Fibroblast of pulmonary artery (primary cell): ENCODE measurements around the gene SLC17A6.

Experiments
- DNase-seq: peaks from one replicate; pipeline ENCODE4 v3.0.0-alpha.2; 2010; ENCODE audit warnings: low read depth
- H3K4me3 ChIP-seq: replicated peaks from 2 replicates; pipeline ENCODE4 v1.5.1; 2011; ENCODE audit warnings: low read depth, mild to moderate bottlenecking, control low read depth, low read length, moderate library complexity
- CTCF ChIP-seq: IDR thresholded peaks from 2 replicates; pipeline ENCODE4 v1.5.1; 2011; ENCODE audit warnings: mild to moderate bottlenecking, control low read depth, low read length, inconsistent platforms; ENCODE audit errors: missing control alignments

SLC17A6 gene

GRCh38 chr11:22343371-22344032 lies 5.3 kb downstream of the SLC17A6 start:
- no peak for TF ChIP-seq CTCF
- H3K4me3 ChIP-seq = no peak overlapping the region
- no peak for DNase-seq

DNA sequence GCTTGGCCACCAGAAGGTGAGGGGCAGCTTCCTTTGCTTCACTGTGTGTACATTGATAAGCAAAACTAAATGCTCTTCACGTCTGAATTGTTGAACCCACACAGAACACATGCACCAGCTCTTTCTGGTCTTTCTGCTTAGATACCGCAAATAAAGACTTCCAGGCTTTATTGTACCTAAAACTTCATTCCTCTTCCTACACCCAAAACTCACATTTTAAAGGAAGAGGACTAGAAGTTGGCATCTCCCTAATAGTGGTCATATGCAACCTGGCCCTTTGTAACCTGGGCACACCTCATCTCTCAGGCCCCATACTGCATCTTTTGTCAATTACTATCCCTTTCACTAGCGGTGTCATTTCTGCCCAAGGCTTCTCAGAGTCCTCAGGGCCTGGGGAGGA lies 5.9 kb downstream of the SLC17A6 start:
- H3K4me3 ChIP-seq = no peak overlapping the region
- no peak for DNase-seq
- TF ChIP-seq CTCF = no peak

GRCh38 chr11:22346282-22346681 lies 8.1 kb downstream of the SLC17A6 start:
- no peak for TF ChIP-seq CTCF
- H3K4me3 ChIP-seq = no peak overlapping the region
- DNase-seq = no peak

- no peak overlapping the region for H3K4me3 ChIP-seq
- no peak for DNase-seq
- TF ChIP-seq CTCF = no peak
These were observed 9.8 kb downstream of the SLC17A6 start for GRCh38 chr11:22347857-22348487.

DNA sequence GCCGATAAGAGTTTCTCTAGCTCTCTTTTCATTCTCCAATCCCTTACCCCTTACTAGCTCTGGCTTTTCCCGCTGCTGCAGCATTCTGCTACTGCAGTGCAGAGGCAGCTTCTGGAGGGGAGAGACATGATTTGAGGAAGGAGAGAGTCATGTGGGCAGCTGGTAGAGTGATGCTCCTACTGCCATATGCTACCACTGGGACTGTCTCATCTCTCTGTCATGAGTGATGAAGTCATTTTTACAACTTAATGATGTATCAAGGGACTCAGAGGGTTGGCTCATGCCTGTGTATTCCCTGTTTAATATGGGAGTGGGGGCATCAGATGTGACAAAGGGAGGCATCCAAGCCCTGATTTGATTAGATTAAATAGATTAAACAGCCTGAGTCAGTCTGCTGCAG lies 11.3 kb downstream of the SLC17A6 start:
- no peak for DNase-seq
- H3K4me3 ChIP-seq = no peak overlapping the region
- no peak for TF ChIP-seq CTCF

GRCh38 chr11:22359295-22359694 lies 21.1 kb downstream of the SLC17A6 start:
- no peak for DNase-seq
- H3K4me3 ChIP-seq = no peak overlapping the region
- TF ChIP-seq CTCF = no peak

DNA sequence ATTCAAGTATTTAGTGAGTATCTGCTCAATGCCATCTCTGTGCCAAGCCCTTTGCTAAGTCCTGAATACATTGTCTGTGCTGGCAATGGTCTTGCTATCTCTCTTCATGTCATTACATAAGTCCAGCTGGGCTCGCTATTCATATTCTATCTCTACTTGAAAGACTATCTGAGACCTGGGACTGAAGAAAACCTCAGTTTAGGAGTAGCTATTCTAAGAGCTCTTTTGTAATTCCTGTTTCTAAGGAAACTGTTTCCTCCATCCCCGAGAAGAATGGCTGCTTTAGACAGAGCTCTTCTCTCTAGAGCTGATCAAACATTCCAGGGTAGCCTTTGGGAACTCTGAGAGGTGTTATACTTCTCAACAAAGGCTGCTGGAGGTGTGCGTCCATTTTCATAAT lies 33.0 kb downstream of the SLC17A6 start:
- H3K4me3 ChIP-seq = no peak overlapping the region
- DNase-seq = no peak
- no peak for TF ChIP-seq CTCF
